ENCODE data around the gene C7orf33.
"Not testable (repeated sequence)": the region's sequence is repeated elsewhere in the genome, so short reads cannot be mapped to it uniquely, and the experiment has no call there.

C7orf33 gene

GRCh38 chr7:148579366-148579765 is 11.2 kb upstream of the C7orf33 start:
- H3K4me3 ChIP-seq (ENCODE audit: low read depth, low read length), result no peak overlapping the region

GRCh38 chr7:148580446-148580845 is 10.1 kb upstream of the C7orf33 start:
- no peak overlapping the region for H3K4me3 ChIP-seq (ENCODE audit: low read depth, low read length)

- no peak overlapping the region for H3K4me3 ChIP-seq (ENCODE audit: low read depth, low read length)
Observed at GRCh38 chr7:148581624-148582023, 8.9 kb upstream of the C7orf33 start.

GRCh38 chr7:148584154-148584827 is 6.3 kb upstream of the C7orf33 start:
- no peak overlapping the region for H3K4me3 ChIP-seq (ENCODE audit: low read depth, low read length)

- H3K4me3 ChIP-seq (ENCODE audit: low read depth, low read length), result no peak overlapping the region
Observed at GRCh38 chr7:148585399-148585798, 5.2 kb upstream of the C7orf33 start.

GRCh38 chr7:148587076-148587475 is 3.5 kb upstream of the C7orf33 start:
- no peak overlapping the region for H3K4me3 ChIP-seq (ENCODE audit: low read depth, low read length)

- H3K4me3 ChIP-seq (ENCODE audit: low read depth, low read length), result no peak overlapping the region
Observed at GRCh38 chr7:148588168-148588567, 2.4 kb upstream of the C7orf33 start.

GRCh38 chr7:148588670-148589131 is 1.9 kb upstream of the C7orf33 start:
- H3K4me3 ChIP-seq (ENCODE audit: low read depth, low read length), result no peak overlapping the region

GRCh38 chr7:148589640-148590039 is 926 bp upstream of the C7orf33 start:
- H3K4me3 ChIP-seq (ENCODE audit: low read depth, low read length), result no peak overlapping the region

- H3K4me3 ChIP-seq (ENCODE audit: low read depth, low read length), result not testable (repeated sequence)
Observed at GRCh38 chr7:148596354-148596753, 5.8 kb downstream of the C7orf33 start.

GRCh38 chr7:148598351-148598750 is 7.8 kb downstream of the C7orf33 start:
- no peak overlapping the region for H3K4me3 ChIP-seq (ENCODE audit: low read depth, low read length)

GRCh38 chr7:148605350-148605749 is 14.8 kb downstream of the C7orf33 start:
- no peak overlapping the region for H3K4me3 ChIP-seq (ENCODE audit: low read depth, low read length)

- H3K4me3 ChIP-seq (ENCODE audit: low read depth, low read length), result no peak overlapping the region
Observed at GRCh38 chr7:148607151-148607661, 16.6 kb downstream of the C7orf33 start.

- H3K4me3 ChIP-seq (ENCODE audit: low read depth, low read length), result no peak overlapping the region
Observed at GRCh38 chr7:148609045-148609725, 18.6 kb downstream of the C7orf33 start.

GRCh38 chr7:148611692-148612091 is 21.1 kb downstream of the C7orf33 start:
- H3K4me3 ChIP-seq (ENCODE audit: low read depth, low read length), result no peak overlapping the region

- H3K4me3 ChIP-seq (ENCODE audit: low read depth, low read length), result no peak overlapping the region
Observed at GRCh38 chr7:148615085-148615730, 24.6 kb downstream of the C7orf33 start.

- no peak overlapping the region for H3K4me3 ChIP-seq (ENCODE audit: low read depth, low read length)
Observed at GRCh38 chr7:148620749-148621359, 30.3 kb downstream of the C7orf33 start.

- no peak overlapping the region for H3K4me3 ChIP-seq (ENCODE audit: low read depth, low read length)
Observed at GRCh38 chr7:148621563-148621962, 31.0 kb downstream of the C7orf33 start.

- no peak overlapping the region for H3K4me3 ChIP-seq (ENCODE audit: low read depth, low read length)
Observed at GRCh38 chr7:148622887-148623585, 32.5 kb downstream of the C7orf33 start.

- no peak overlapping the region for H3K4me3 ChIP-seq (ENCODE audit: low read depth, low read length)
Observed at GRCh38 chr7:148623586-148624282, 33.2 kb downstream of the C7orf33 start.
